Endothelial cell of umbilical vein (primary cell): ENCODE results near the gene ZBTB40. TPM values are rescaled to one million over a fixed set of nuclear protein-coding genes. Genes with fewer than 3 reads are reported as not detected.

Experiments used
- BruUV-seq: library from RNA; stranded (reverse); fragments of 400-500 nt; replicated peaks from 2 replicates; lab custom pipeline; 2021; lab: Mats Ljungman, UMichigan
- CTCF ChIA-PET: fragments of 300-600, 350-600 bp; sonication (Branson Sonifier 250); formaldehyde crosslinking; loops from one replicate; lab custom pipeline; 2021; ENCODE audit warnings: antibody characterized with exemption, inconsistent platforms; lab: Charles Lee
- POLR2A ChIA-PET: fragments of 300-600, 350-600 bp; sonication (Branson Sonifier 250); formaldehyde crosslinking; loops from one replicate; lab custom pipeline; 2021; ENCODE audit warnings: antibody characterized with exemption, inconsistent platforms; lab: Charles Lee
- DNase-seq: peaks from one replicate; pipeline ENCODE4 v3.0.0-alpha.2; 2011; ENCODE audit warnings: low read depth, low spot score
- FAIRE-seq: peaks from 2 replicates; lab custom pipeline; 2011; peaks lifted over from hg19 to GRCh38; lab: Jason Lieb, UNC
- H2AFZ ChIP-seq: 2 replicates; pipeline ENCODE4 v1.6.0; 2012; ENCODE audit warnings: low read depth, low read length, control low read depth, inconsistent platforms
- H3K27ac ChIP-seq: 2 replicates; pipeline ENCODE4 v1.5.1; 2011; ENCODE audit warnings: low read depth, mild to moderate bottlenecking, control low read depth, low read length, moderate library complexity; ENCODE audit not compliant: insufficient read depth
- H3K27me3 ChIP-seq, 2 experiments: 2 replicates each; pipeline versions ENCODE4 v1.6.0 to v1.6.1; 2011; ENCODE audit warnings: low read length in 2 of 2, mixed read lengths in 1 of 2; ENCODE audit not compliant: control insufficient read depth in 2 of 2, insufficient read depth in 2 of 2
- H3K36me3 ChIP-seq, 2 experiments: 2 replicates in 1 of 2; 3 replicates in 1 of 2; pipeline ENCODE4 v1.5.1; 2011; ENCODE audit warnings: low read length in 2 of 2, mild to moderate bottlenecking in 1 of 2, moderate library complexity in 1 of 2; ENCODE audit not compliant: control insufficient read depth in 2 of 2, insufficient read depth in 2 of 2; ENCODE audit errors: extremely low read depth in 1 of 2
- H3K4me1 ChIP-seq: 3 replicates; pipeline ENCODE4 v1.5.1; 2011; ENCODE audit warnings: mild to moderate bottlenecking, low read length; ENCODE audit not compliant: control insufficient read depth, insufficient read depth; ENCODE audit errors: extremely low read depth
- H3K4me2 ChIP-seq: 2 replicates; pipeline ENCODE4 v1.6.1; 2011; ENCODE audit warnings: low read length, control low read depth, mixed read lengths; ENCODE audit not compliant: insufficient read depth
- H3K4me3 ChIP-seq, 3 experiments: fragments of 200-600 bp in 1 of 3; sonication (generic), shearing (Covaris generic) in 1 of 3; replicated peaks in 1 of 3; 2 replicates each; pipeline ENCODE4 v1.5.1; 2011 to 2016; ENCODE audit warnings: control low read depth in 3 of 3, low read length in 3 of 3, mild to moderate bottlenecking in 2 of 3, inconsistent platforms in 1 of 3, low read depth in 1 of 3, moderate library complexity in 1 of 3; ENCODE audit not compliant: insufficient read depth in 1 of 3
- H3K79me2 ChIP-seq: 2 replicates; pipeline ENCODE4 v1.6.0; 2012; ENCODE audit warnings: low read length, inconsistent platforms; ENCODE audit not compliant: control insufficient read depth, insufficient read depth
- H3K9ac ChIP-seq: replicated peaks from 2 replicates; pipeline ENCODE3; 2011; ENCODE audit warnings: low read length, control low read depth; ENCODE audit not compliant: insufficient read depth; ENCODE audit errors: extremely low read depth
- H3K9me1 ChIP-seq: replicated peaks from 3 replicates; pipeline ENCODE4 v1.6.0; 2011; ENCODE audit warnings: mild to moderate bottlenecking, low read length; ENCODE audit not compliant: control insufficient read depth, insufficient read depth; ENCODE audit errors: extremely low read depth
- H3K9me3 ChIP-seq: replicated peaks from 2 replicates; pipeline ENCODE4 v1.5.1; 2012; ENCODE audit warnings: low read length, inconsistent platforms; ENCODE audit not compliant: control insufficient read depth, insufficient read depth
- H4K20me1 ChIP-seq: replicated peaks from 2 replicates; pipeline ENCODE3; 2011; ENCODE audit warnings: mild to moderate bottlenecking, low read length; ENCODE audit not compliant: control insufficient read depth, insufficient read depth; ENCODE audit errors: extremely low read depth
- CTCF ChIP-seq, 2 donors: IDR thresholded peaks; 1 replicate in 1 of 2; 2 replicates in 1 of 2; pipeline ENCODE4 v1.5.1; 2011; ENCODE audit warnings: low read length in 2 of 2, mild to moderate bottlenecking in 2 of 2, moderate library complexity in 2 of 2, control low read depth in 1 of 2, inconsistent platforms in 1 of 2, low read depth in 1 of 2; ENCODE audit not compliant: insufficient read depth in 1 of 2; ENCODE audit errors: extremely low read depth in 1 of 2
- EZH2 ChIP-seq: IDR thresholded peaks from 2 replicates; pipeline ENCODE4 v1.6.1; 2012; ENCODE audit warnings: borderline replicate concordance, low read depth, mild to moderate bottlenecking, moderate library complexity, low read length, inconsistent platforms; ENCODE audit not compliant: severe bottlenecking
- FOS ChIP-seq: IDR thresholded peaks from 2 replicates; pipeline ENCODE4 v1.6.1; 2011; ENCODE audit warnings: mild to moderate bottlenecking, low read length, moderate library complexity, borderline replicate concordance; ENCODE audit not compliant: insufficient read depth
- GATA2 ChIP-seq: IDR thresholded peaks from 2 replicates; pipeline ENCODE4 v1.7.0; 2011; ENCODE audit warnings: low read depth, mild to moderate bottlenecking, moderate library complexity, mixed read lengths, low read length; ENCODE audit not compliant: insufficient read length, insufficient read depth
- JUN ChIP-seq: IDR thresholded peaks from 2 replicates; pipeline ENCODE4 v1.6.1; 2011; ENCODE audit warnings: borderline replicate concordance, low read depth; ENCODE audit not compliant: insufficient read length, insufficient read depth
- MAX ChIP-seq: IDR thresholded peaks from 2 replicates; pipeline ENCODE4 v1.6.1; 2011; ENCODE audit not compliant: insufficient read depth, insufficient read length
- MYC ChIP-seq: IDR thresholded peaks from one replicate; pipeline ENCODE4 v1.6.1; 2011; ENCODE audit warnings: mild to moderate bottlenecking, low read depth, low read length
- POLR2A ChIP-seq: IDR thresholded peaks from 2 replicates; pipeline ENCODE4 v1.6.1; 2012; ENCODE audit warnings: low read depth, mild to moderate bottlenecking, control low read depth, low read length
- POLR2AphosphoS5 ChIP-seq: IDR thresholded peaks from 2 replicates; pipeline ENCODE4 v1.6.1; 2012; ENCODE audit warnings: low read depth, mild to moderate bottlenecking, control low read depth, low read length, moderate library complexity; ENCODE audit not compliant: insufficient read depth
- dilution Hi-C: fragments of 300-500 bp; cut with MboI; formaldehyde crosslinking; loops from one replicate; pipeline ENCODE4 v1.15.0; 2019; ENCODE audit warnings: low sequenced_read_pairs; ENCODE audit not compliant: extremely low pct_ligation_motif_present
- intact Hi-C: fragments of 100-400 bp; cut with micrococcal nuclease; formaldehyde crosslinking; loops from one replicate; pipeline ENCODE4 v1.10.0; 2022
- polyA plus RNA-seq, 4 experiments: library from polyadenylated mRNA; depleted of rRNA in 3 of 4; stranded (reverse) in 3 of 4; unstranded in 1 of 4; fragments of >200 nt; gene quantifications; 2 replicates each; pipeline versions ENCODE4 v1.2.1 to v1.2.3, GENCODE V29; 2011 to 2012; ENCODE audit warnings: missing spikeins in 1 of 4
- total RNA-seq: library from RNA; stranded (reverse); gene quantifications from 2 replicates; pipeline ENCODE4 v1.2.3, GENCODE V29; 2021

Gene ZBTB40
- total and polyA plus RNA-seq, 2 donors (not counting 3 experiments of a cell fraction or from before 2014, with no cell fraction given): 12.3 to 21.3 TPM

GRCh38 chr1:22506130-22506692, 54.6 kb downstream of the ZBTB40 start:
- dilution Hi-C loops: no loop called here
- Histone ChIP-seq H3K4me2 (no peak overlapping the region), H3K9me3 (no peaks in the 10 kb centered on the region), H3K36me3 (peaks cover 5% of the 10 kb centered on the region in 2 experiments), H2AFZ (no peak overlapping the region), H3K9me1 (no peaks in the 10 kb centered on the region), H3K27ac (no peak overlapping the region), H4K20me1 (peaks cover 2% of the 10 kb centered on the region), H3K4me1 (no peaks in the 10 kb centered on the region), H3K27me3 (no peaks in the 10 kb centered on the region), H3K79me2 (peaks cover 1% of the 10 kb centered on the region), H3K4me3 (no peak overlapping the region), H3K9ac (no peak overlapping the region)
- no TSS peak for BruUV-seq
- ChIA-PET CTCF (interaction anchor here (1.3 kb wide), 1 partner anchor 18 kb away, joined by 3 read pairs; no protein-coding TSS in a partner anchor), POLR2A (no interaction called here)
- intact Hi-C loops: no loop called here
- DNase-seq (no peak), FAIRE-seq (no peak)
- TF ChIP-seq MYC (no peak), GATA2 (no peak), EZH2 (no peak), POLR2A (no peak), MAX (no peak), FOS (no peak), JUN (no peak), POLR2AphosphoS5 (no peak), CTCF (IDR thresholded peaks at IDR 0.05; ENCODE audit: extremely low read depth in 1 of 2, insufficient read depth in 1 of 2, low read depth in 1 of 2, low read length in 2 of 2) (no peak)
